Esophagus squamous epithelium (tissue), 5 donors: Measurements from ENCODE around the gene LINS1. TPM values are rescaled to one million over a fixed set of nuclear protein-coding genes. Genes with fewer than 3 reads are reported as not detected.

ENCODE experiments used
- DNase-seq: peaks from one replicate; lab custom pipeline; 2025; lab: John Stamatoyannopoulos, UW
- H3K27ac ChIP-seq, 4 donors: fragments of 200-600 bp; sonication (generic); one replicate each; pipeline ENCODE4 v1.5.1; 2016 to 2019; ENCODE audit warnings: mild to moderate bottlenecking in 1 of 4
- H3K27me3 ChIP-seq, 4 donors: fragments of 200-600 bp; sonication (generic); 1 replicate in 3 of 4; 2 replicates in 1 of 4; pipeline versions ENCODE4 v1.5.1 to v1.6.0; 2017 to 2021; ENCODE audit warnings: antibody characterized with exemption in 1 of 4
- H3K36me3 ChIP-seq, 3 donors: fragments of 200-600 bp; sonication (generic); one replicate each; pipeline ENCODE4 v1.5.1; 2016 to 2019
- H3K4me1 ChIP-seq, 3 donors: fragments of 200-600 bp; sonication (generic); one replicate each; pipeline ENCODE4 v1.5.1; 2017 to 2019
- H3K4me3 ChIP-seq, 4 donors: fragments of 200-600 bp; sonication (generic); 1 replicate in 3 of 4; 2 replicates in 1 of 4; pipeline ENCODE4 v1.5.1; 2016 to 2019; ENCODE audit warnings: mild to moderate bottlenecking in 2 of 4, moderate library complexity in 1 of 4
- H3K9me3 ChIP-seq, 3 donors: fragments of 200-600 bp; sonication (generic); one replicate each; pipeline ENCODE4 v1.5.1; 2016 to 2019
- POLR2A ChIP-seq, 4 donors: fragments of 450-650 bp; IDR thresholded peaks; one replicate each; pipeline ENCODE4 v1.6.1; 2017; ENCODE audit warnings: antibody characterized with exemption in 4 of 4, mild to moderate bottlenecking in 4 of 4, moderate library complexity in 3 of 4
- WGBS, 2 donors: methylation state at CpG; one replicate each; pipeline ENCODE4 v1.1.5; 2018; 5-methylcytosine and 5-hydroxymethylcytosine counted together
- intact Hi-C: fragments of 100-400 bp; cut with DNase I; formaldehyde crosslinking; loops from one replicate; pipeline ENCODE4 v1.15.0; 2022
- total RNA-seq, 4 donors: library from RNA; depleted of rRNA; stranded (reverse); fragments of >200 nt; gene quantifications; one replicate each; pipeline ENCODE4 v1.1.0, GENCODE V29; 2016
- TF ChIP-seq, protein P1 (sequence below), 6 experiments: fragments of 450-650 bp in 4 of 6; fragments of 200-600 bp in 2 of 6; sonication (generic) in 2 of 6; IDR thresholded peaks; one replicate each; pipeline ENCODE4 v1.5.1; 2016 to 2019; ENCODE audit warnings: antibody characterized with exemption in 6 of 6, mild to moderate bottlenecking in 4 of 6, moderate library complexity in 4 of 6
- donor health status: DM: yes; HTN: yes; CAD: no.

The LINS1 gene
- total RNA-seq, 4 donors from 2014 or later, result 9.1 to 44.6 (median 19.4) TPM

DNA sequence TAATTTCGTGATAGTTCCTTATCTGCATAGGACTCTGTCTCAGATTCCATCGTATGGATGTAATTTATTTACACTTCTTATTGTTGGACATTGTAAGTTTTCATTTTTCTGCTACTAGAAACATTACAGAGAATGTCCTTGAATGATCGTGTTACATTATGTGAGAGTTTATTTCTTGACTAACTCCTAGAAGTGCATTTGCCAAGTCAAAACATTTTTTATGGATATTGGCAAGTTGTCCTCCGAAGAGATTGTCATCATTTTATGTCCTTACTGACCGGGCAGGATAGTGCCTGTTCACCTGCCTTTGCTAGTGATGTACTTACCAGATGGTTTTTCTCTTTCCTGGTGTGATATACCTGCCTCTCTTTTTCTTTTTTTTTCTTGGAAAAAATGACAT, 13.8 kb upstream of the LINS1 start:
- 49 to 52% methylated on average over 5 of the region's 5 CpGs for WGBS, 2 donors
- no peak overlapping the region for H3K27ac ChIP-seq
- H3K4me3 ChIP-seq, result no peak overlapping the region
- no peak for TF ChIP-seq POLR2A (IDR thresholded peaks at IDR 0.05)
- TF ChIP-seq, protein P1, sequence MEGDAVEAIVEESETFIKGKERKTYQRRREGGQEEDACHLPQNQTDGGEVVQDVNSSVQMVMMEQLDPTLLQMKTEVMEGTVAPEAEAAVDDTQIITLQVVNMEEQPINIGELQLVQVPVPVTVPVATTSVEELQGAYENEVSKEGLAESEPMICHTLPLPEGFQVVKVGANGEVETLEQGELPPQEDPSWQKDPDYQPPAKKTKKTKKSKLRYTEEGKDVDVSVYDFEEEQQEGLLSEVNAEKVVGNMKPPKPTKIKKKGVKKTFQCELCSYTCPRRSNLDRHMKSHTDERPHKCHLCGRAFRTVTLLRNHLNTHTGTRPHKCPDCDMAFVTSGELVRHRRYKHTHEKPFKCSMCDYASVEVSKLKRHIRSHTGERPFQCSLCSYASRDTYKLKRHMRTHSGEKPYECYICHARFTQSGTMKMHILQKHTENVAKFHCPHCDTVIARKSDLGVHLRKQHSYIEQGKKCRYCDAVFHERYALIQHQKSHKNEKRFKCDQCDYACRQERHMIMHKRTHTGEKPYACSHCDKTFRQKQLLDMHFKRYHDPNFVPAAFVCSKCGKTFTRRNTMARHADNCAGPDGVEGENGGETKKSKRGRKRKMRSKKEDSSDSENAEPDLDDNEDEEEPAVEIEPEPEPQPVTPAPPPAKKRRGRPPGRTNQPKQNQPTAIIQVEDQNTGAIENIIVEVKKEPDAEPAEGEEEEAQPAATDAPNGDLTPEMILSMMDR (IDR thresholded peaks at IDR 0.05), result no peak
- DNase-seq, result no peak
- H3K9me3 ChIP-seq, result no peaks in the 10 kb centered on the region
- H3K4me1 ChIP-seq, result no peaks in the 10 kb centered on the region
- intact Hi-C loops, result no loop called here
- no peaks in the 10 kb centered on the region for H3K27me3 ChIP-seq
- peaks cover 0 to 98% (median 22%) of the 10 kb centered on the region in 3 donors for H3K36me3 ChIP-seq

DNA sequence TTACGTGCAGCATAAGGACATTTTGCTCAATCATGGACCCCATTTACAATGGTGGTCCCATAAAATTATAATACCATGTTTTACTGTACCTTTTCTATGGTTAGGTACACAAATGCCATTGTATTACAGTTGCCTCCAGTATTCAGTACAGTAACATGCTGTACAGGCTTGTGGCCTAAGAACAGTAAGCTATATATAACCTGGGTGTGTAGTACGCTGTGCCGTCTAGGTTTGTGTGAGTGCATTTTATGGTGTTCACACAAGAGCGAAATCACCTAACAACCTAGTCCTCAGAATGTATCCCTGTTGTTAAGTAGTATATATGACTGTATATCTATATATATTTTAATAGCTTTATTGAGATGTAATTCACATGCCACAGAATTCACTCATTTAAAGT, 12.9 kb upstream of the LINS1 start:
- H3K27me3 ChIP-seq, result no peaks in the 10 kb centered on the region
- 92 to 98% methylated on average over 4 of the region's 4 CpGs for WGBS, 2 donors
- H3K27ac ChIP-seq, result no peak overlapping the region
- intact Hi-C loops, result no loop called here
- DNase-seq, result no peak
- no peaks in the 10 kb centered on the region for H3K4me1 ChIP-seq
- TF ChIP-seq, protein P1 (IDR thresholded peaks at IDR 0.05), result no peak
- no peak for TF ChIP-seq POLR2A (IDR thresholded peaks at IDR 0.05)
- H3K9me3 ChIP-seq, result no peaks in the 10 kb centered on the region
- H3K36me3 ChIP-seq, result peaks cover 0 to 98% (median 24%) of the 10 kb centered on the region in 3 donors
- no peak overlapping the region for H3K4me3 ChIP-seq

DNA sequence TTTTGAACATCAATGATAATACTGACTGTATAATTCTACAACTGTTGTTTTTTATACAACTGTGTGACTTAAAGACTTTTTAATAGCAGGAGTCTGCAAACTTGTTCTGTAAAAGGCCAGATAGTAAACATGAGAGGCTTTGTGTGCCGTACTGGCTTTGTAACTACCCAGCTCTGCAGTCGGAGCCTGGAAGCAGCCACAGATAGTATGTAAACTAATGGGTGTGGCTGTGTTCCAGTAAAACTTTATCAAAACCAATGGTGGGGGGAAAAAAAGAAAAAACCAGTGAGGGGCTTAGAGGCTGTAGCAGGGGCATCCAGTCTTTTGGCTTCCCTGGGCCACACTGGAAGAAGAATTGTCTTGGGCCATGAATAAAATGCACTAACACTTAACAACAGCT, 12.4 kb upstream of the LINS1 start:
- no peaks in the 10 kb centered on the region for H3K9me3 ChIP-seq
- H3K4me1 ChIP-seq, result no peaks in the 10 kb centered on the region
- no peak for TF ChIP-seq POLR2A (IDR thresholded peaks at IDR 0.05)
- TF ChIP-seq, protein P1 (IDR thresholded peaks at IDR 0.05), result no peak
- no peak overlapping the region for H3K4me3 ChIP-seq
- peaks cover 0 to 98% (median 24%) of the 10 kb centered on the region in 3 donors for H3K36me3 ChIP-seq
- H3K27me3 ChIP-seq, result no peaks in the 10 kb centered on the region
- DNase-seq, result no peak
- intact Hi-C loops, result no loop called here
- H3K27ac ChIP-seq, result no peak overlapping the region
- 71 to 87% methylated on average over 2 of the region's 2 CpGs for WGBS, 2 donors

DNA sequence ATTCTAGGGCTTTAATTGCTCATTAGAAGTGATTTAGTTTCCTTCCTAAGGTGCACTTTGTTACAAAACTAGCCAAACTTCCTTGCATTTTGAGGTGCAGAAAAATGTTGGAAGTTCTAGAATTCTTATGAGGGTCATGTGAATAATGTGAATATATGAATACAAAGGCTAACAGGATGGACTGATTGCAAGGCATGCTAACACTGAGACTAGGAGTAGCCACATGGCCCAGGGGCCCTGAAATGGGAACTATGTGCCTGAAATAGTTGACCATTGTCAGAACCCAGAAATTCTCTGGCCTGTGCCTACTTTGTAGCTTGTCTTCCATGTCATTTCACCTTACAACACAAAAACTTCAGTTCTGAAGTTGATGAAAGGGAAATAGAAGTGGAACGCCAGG, 11.2 kb upstream of the LINS1 start:
- H3K36me3 ChIP-seq, result peaks cover 0 to 99% (median 16%) of the 10 kb centered on the region in 3 donors
- H3K27ac ChIP-seq, result no peak overlapping the region
- no peak overlapping the region for H3K4me3 ChIP-seq
- no peak for DNase-seq
- no peak for TF ChIP-seq POLR2A (IDR thresholded peaks at IDR 0.05)
- H3K27me3 ChIP-seq, result no peaks in the 10 kb centered on the region
- intact Hi-C loops, result no loop called here
- H3K4me1 ChIP-seq, result no peaks in the 10 kb centered on the region
- H3K9me3 ChIP-seq, result no peaks in the 10 kb centered on the region
- 95 to 100% methylated on average over 1 of the region's 1 CpG for WGBS, 2 donors

DNA sequence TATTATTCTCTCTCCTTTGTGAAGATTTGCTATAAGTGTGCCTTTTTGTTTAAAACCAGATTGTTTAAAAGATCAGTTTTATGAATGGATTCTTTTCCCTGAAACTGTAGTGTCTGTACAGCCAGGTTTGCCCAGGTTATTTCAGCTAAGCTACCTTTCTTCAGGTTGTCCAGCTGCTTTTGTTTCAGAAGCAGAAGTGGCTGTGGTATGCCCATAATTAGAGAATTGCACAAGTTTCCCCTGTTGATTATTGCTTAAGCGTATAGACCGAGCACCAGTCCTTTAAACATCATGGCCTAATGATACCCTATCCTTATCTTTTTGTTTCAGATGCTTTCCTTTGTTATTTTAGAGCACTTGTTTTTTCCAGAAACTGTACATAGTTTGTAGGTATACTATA, 10.6 kb upstream of the LINS1 start:
- peaks cover 0 to 99% (median 16%) of the 10 kb centered on the region in 3 donors for H3K36me3 ChIP-seq
- DNase-seq, result no peak
- TF ChIP-seq, protein P1 (IDR thresholded peaks at IDR 0.05), result no peak
- no peak for TF ChIP-seq POLR2A (IDR thresholded peaks at IDR 0.05)
- WGBS, 2 donors, result 88 to 93% methylated on average over 2 of the region's 2 CpGs
- H3K27ac ChIP-seq, result no peak overlapping the region
- intact Hi-C loops, result no loop called here
- H3K4me1 ChIP-seq, result no peaks in the 10 kb centered on the region
- no peaks in the 10 kb centered on the region for H3K27me3 ChIP-seq
- H3K9me3 ChIP-seq, result no peaks in the 10 kb centered on the region
- no peak overlapping the region for H3K4me3 ChIP-seq
